ENCODE data around the gene KDM5B. TPM values are rescaled to one million over a fixed set of nuclear protein-coding genes. Genes with fewer than 3 reads are reported as not detected.

The KDM5B gene
- total and polyA plus RNA-seq, 9 of the 15 experiments (the other 6 are each of a cell fraction or from before 2014, with no cell fraction given), result 15.4 to 90.6 (median 57.1) TPM

DNA sequence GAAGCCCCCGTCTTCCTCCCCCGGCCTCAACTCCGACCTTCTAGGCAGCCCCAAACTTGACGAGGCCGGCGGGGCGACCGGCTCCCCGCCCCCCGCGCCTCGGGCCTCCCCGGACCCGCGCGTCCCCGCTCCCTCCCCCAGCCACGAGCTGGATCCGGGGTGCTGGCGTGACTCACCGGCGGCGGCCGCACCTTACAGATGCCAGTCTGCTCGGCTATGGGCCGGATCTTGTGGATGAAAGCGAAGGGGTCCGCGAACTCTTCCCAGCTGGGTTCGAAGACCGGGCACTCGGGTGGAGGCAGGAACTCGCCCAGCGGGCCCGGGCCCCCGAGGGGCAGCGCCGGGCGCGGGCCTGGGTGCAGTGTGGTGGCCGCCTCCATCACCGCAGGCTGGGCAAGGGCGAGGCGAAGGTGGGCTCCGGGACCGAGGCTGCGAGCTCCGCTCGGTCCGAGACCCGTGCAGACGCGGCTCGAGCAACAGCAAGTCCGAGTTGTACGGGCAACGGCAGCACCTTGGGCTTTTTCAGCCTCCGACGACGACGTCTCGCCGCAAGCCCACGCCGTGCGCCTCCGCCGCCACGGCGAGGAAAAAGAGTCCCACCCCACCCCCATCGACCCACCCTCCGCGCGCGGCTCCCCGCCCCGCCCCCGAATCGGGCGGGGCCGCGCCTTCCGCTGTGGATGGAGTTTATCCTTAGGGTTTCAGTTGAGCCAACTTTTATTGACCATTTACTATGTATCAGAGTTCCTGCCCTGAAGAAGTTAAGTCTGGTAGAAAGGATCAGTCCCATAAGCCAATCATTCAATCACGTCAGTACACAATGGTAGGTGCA, at the start of gene KDM5B (continued):
- no peak for TF ChIP-seq ZNF561 (CRISPR knock-in tag; conservative IDR thresholded peaks at IDR 0.05)
- TF ChIP-seq PTRF (tag; IDR thresholded peaks at IDR 0.05), result no peak
- no peak for TF ChIP-seq BRCA1 (IDR thresholded peaks at IDR 0.05)
- TF ChIP-seq BRCA1 (CRISPR knock-in tag; IDR thresholded peaks at IDR 0.05), result no peak
- peak; percentile 59 to 91; a peak in 3 of 4 replicates for TF ChIP-seq HDAC1 (IDR thresholded peaks at IDR 0.05)
- TF ChIP-seq POU5F1 (IDR thresholded peaks at IDR 0.05; ENCODE audit: borderline replicate concordance, low read depth, low read length, partially characterized antibody), result no peak

DNA sequence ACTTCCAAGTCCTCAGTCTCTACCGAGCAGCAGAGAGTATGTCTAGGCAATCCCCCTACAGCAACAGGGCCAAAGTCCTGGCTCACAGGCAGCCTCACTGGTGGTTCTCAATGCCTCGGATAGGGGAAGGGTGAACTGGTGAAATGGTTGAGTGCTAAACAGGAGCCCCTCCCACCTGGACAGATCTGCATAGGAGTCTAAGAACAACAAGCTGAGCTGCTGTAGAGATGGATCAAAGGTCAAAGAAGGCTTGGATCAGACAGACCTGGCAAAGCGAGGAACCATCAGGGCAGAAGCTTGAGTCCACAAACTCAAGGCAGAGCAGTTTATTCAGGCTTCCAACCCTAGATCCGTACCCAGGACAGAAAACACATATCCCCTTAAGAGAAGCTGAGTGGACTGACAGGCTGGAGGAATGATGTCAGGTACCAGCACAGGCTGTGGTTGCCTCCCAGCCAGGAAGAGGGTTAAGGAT, 49.0 kb upstream of the KDM5B start:
- FAIRE-seq, result no peak
- DNase-seq (ENCODE audit: extremely low read depth in 1 of 4, low spot score in 3 of 4), result no peak
- H2AFZ ChIP-seq (ENCODE audit: low read depth, low read length), result no peak overlapping the region
- peaks cover 0 to 23% of the 10 kb centered on the region in 2 experiments; a peak in 3 of 5 replicates for H3K4me1 ChIP-seq (replicated peaks in 1 of 2; ENCODE audit: control insufficient read depth in 2 of 2, insufficient read depth in 2 of 2, low read length in 2 of 2)
- no TSS peak for BruUV-seq (replicated peaks)
- no peaks in the 10 kb centered on the region for H3K36me3 ChIP-seq (ENCODE audit: control insufficient read depth, insufficient read depth, low read length)
- no peak overlapping the region for H3K4me2 ChIP-seq (ENCODE audit: insufficient read depth, low read length)
- intact Hi-C loops (cut with micrococcal nuclease), result no loop called here
- in situ Hi-C loops (cut with MboI), result no loop called here
- H3K27me3 ChIP-seq (ENCODE audit: control insufficient read depth in 2 of 2, insufficient read depth in 2 of 2, low read length in 2 of 2), result no peaks in the 10 kb centered on the region; a peak in 1 of 5 replicates
- ATAC-seq, result no peak
- 15% methylated on average over 4 of the region's 4 CpGs for WGBS (ENCODE audit: insufficient coverage, low coverage, missing lambda C conversion rate)
- ChIA-PET POLR2A (interaction anchor here (0.8 to 0.9 kb wide), 2 partner anchors 31 to 149 kb away, joined by 3 read pairs; partner anchors contain the start of gene TMEM183A), CTCF (ENCODE audit: low intra/inter-chr PET ratio) (no interaction called here)
- H3K79me2 ChIP-seq (ENCODE audit: control insufficient read depth, insufficient read depth, low read length), result no peaks in the 10 kb centered on the region
- peak overlapping the region in 1 of 2 experiments; percentile 30; a peak in 1 of 4 replicates for H3K9ac ChIP-seq (ENCODE audit: insufficient read depth in 1 of 2, low read depth in 2 of 2, low read length in 2 of 2)
- no peaks in the 10 kb centered on the region for H3K9me1 ChIP-seq (ENCODE audit: control insufficient read depth, insufficient read depth, low read length)
- H3K4me3 ChIP-seq, result no peak overlapping the region
- H4K20me1 ChIP-seq (replicated peaks; ENCODE audit: control insufficient read depth, insufficient read depth, low read length), result no peaks in the 10 kb centered on the region
- no peak overlapping the region for H3K27ac ChIP-seq (ENCODE audit: extremely low read depth, low read depth, low read length)
- no peaks in the 10 kb centered on the region for H3K9me3 ChIP-seq (replicated peaks; ENCODE audit: control insufficient read depth, insufficient read depth, low read depth, low read length)
- TF ChIP-seq CBX3 (IDR thresholded peaks at IDR 0.05; ENCODE audit: borderline replicate concordance in 1 of 2, low read length in 2 of 2) (no peak), MAFG (tag; conservative IDR thresholded peaks at IDR 0.05) (no peak), FOXM1 (IDR thresholded peaks at IDR 0.05; ENCODE audit: low read depth) (no peak), FOXM1 (CRISPR knock-in tag; IDR thresholded peaks at IDR 0.05; ENCODE audit: low read depth) (no peak), FOSL1 (tag; conservative IDR thresholded peaks at IDR 0.05) (no peak)
- TF ChIP-seq, protein P1, sequence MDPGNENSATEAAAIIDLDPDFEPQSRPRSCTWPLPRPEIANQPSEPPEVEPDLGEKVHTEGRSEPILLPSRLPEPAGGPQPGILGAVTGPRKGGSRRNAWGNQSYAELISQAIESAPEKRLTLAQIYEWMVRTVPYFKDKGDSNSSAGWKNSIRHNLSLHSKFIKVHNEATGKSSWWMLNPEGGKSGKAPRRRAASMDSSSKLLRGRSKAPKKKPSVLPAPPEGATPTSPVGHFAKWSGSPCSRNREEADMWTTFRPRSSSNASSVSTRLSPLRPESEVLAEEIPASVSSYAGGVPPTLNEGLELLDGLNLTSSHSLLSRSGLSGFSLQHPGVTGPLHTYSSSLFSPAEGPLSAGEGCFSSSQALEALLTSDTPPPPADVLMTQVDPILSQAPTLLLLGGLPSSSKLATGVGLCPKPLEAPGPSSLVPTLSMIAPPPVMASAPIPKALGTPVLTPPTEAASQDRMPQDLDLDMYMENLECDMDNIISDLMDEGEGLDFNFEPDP (CRISPR knock-in tag; IDR thresholded peaks at IDR 0.05), result no peak
- TF ChIP-seq, protein P2, sequence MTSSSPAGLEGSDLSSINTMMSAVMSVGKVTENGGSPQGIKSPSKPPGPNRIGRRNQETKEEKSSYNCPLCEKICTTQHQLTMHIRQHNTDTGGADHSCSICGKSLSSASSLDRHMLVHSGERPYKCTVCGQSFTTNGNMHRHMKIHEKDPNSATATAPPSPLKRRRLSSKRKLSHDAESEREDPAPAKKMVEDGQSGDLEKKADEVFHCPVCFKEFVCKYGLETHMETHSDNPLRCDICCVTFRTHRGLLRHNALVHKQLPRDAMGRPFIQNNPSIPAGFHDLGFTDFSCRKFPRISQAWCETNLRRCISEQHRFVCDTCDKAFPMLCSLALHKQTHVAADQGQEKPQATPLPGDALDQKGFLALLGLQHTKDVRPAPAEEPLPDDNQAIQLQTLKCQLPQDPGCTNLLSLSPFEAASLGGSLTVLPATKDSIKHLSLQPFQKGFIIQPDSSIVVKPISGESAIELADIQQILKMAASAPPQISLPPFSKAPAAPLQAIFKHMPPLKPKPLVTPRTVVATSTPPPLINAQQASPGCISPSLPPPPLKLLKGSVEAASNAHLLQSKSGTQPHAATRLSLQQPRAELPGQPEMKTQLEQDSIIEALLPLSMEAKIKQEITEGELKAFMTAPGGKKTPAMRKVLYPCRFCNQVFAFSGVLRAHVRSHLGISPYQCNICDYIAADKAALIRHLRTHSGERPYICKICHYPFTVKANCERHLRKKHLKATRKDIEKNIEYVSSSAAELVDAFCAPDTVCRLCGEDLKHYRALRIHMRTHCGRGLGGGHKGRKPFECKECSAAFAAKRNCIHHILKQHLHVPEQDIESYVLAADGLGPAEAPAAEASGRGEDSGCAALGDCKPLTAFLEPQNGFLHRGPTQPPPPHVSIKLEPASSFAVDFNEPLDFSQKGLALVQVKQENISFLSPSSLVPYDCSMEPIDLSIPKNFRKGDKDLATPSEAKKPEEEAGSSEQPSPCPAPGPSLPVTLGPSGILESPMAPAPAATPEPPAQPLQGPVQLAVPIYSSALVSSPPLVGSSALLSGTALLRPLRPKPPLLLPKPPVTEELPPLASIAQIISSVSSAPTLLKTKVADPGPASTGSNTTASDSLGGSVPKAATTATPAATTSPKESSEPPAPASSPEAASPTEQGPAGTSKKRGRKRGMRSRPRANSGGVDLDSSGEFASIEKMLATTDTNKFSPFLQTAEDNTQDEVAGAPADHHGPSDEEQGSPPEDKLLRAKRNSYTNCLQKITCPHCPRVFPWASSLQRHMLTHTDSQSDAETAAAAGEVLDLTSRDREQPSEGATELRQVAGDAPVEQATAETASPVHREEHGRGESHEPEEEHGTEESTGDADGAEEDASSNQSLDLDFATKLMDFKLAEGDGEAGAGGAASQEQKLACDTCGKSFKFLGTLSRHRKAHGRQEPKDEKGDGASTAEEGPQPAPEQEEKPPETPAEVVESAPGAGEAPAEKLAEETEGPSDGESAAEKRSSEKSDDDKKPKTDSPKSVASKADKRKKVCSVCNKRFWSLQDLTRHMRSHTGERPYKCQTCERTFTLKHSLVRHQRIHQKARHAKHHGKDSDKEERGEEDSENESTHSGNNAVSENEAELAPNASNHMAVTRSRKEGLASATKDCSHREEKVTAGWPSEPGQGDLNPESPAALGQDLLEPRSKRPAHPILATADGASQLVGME (CRISPR knock-in tag; IDR thresholded peaks at IDR 0.05), result no peak

Data from K562 (cell line).